ENCODE results near the gene YTHDF1.

DNA sequence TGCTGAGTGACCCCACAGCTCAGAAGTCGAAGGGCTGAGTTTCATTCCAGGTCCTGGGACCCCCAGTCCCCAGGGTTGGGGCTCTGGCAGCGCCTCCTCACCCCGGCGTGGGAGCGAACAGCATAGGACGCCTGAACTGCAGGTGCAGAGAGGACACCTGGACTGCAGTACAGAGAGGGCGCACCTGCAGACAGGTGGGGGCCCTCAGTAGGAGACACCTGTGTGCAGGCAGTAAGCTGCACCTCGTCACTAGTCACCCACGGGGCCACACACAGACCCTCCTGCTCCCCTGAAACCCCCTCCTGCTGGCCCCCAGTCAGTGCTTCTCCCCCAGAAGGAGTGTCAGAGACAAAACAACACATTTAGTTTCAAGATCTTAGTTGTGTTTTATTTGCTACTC, 46.9 kb upstream of the YTHDF1 start:
- TF ChIP-seq CTCF (conservative IDR thresholded peaks at IDR 0.05): no peak
- no peak for TF ChIP-seq ZFX (IDR thresholded peaks at IDR 0.05)
